ENCODE data around the gene TESK2.
"Not testable (repeated sequence)": the region's sequence is repeated elsewhere in the genome, so short reads cannot be mapped to it uniquely, and the experiment has no call there.

TESK2 gene, protein sequence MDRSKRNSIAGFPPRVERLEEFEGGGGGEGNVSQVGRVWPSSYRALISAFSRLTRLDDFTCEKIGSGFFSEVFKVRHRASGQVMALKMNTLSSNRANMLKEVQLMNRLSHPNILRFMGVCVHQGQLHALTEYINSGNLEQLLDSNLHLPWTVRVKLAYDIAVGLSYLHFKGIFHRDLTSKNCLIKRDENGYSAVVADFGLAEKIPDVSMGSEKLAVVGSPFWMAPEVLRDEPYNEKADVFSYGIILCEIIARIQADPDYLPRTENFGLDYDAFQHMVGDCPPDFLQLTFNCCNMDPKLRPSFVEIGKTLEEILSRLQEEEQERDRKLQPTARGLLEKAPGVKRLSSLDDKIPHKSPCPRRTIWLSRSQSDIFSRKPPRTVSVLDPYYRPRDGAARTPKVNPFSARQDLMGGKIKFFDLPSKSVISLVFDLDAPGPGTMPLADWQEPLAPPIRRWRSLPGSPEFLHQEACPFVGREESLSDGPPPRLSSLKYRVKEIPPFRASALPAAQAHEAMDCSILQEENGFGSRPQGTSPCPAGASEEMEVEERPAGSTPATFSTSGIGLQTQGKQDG

DNA sequence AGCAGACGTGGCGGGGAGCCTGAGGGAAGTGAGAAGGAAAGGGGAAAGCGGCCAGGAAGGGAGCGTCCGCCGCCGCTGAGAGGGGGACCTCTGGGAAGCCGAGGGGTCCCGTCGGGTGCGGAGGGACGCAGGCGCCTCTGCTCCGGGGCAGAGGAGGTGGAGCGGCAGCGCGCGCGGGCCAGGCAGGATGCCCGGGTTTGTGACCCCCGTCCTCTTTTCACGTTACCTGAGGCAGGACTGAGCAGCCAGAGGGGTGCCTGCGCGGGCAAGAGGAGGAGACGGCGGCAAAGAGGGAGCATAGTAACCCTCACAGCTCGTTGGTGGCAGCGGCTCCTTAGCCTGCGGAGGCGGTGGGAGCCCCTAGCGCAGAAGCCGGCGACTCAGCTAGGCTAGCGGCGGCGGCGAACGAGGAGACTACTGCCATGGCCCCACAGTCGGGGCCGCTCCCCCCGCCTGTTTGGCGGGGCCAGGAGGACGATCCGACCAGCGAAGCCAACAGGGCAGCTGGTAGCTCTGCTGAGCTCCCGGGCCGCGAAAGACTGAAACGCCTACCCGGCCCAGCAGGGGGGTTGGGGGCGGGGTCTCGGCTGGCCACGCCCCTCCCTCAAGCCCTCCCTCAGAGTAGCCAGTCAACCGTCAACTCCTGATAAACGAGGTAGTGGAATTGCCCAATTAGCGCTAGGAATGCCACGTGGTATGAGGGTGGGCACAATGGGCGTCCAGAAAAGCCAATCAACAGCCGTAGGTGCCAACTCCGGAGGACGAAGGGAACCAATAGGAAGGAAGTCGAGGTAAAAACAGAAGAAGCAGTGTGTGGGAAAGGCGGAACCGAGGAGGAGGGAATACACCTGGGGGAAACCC is at the start of gene TESK2:
Gene TESK2 (minus strand): TSS at position 538 of the 861 bp plus-strand sequence. CDS start 33,378 bp downstream, outside the sequence.
- DNase-seq (ENCODE audit: low spot score): peak; percentile 96

DNA sequence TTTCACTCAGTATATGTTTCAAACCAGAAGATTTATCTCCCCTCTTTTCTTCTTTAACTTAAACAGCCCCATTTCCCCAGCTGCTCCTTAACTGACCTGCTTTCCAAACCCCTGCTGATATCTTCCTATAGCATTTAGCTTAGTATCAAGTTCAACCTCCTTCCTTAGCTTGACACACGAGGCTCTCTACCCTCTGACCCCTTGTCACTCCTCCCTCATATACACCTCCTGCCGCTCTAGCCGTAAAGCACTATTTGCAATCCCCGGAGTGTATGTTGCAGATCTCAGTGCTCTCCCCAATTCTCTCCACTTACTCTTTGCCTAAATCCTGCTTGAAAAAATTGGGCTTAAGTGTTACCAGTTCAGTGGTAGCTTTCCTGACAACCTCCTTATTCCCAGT is 45.9 kb upstream of the TESK2 start:
- no peak for DNase-seq (ENCODE audit: low spot score)

DNA sequence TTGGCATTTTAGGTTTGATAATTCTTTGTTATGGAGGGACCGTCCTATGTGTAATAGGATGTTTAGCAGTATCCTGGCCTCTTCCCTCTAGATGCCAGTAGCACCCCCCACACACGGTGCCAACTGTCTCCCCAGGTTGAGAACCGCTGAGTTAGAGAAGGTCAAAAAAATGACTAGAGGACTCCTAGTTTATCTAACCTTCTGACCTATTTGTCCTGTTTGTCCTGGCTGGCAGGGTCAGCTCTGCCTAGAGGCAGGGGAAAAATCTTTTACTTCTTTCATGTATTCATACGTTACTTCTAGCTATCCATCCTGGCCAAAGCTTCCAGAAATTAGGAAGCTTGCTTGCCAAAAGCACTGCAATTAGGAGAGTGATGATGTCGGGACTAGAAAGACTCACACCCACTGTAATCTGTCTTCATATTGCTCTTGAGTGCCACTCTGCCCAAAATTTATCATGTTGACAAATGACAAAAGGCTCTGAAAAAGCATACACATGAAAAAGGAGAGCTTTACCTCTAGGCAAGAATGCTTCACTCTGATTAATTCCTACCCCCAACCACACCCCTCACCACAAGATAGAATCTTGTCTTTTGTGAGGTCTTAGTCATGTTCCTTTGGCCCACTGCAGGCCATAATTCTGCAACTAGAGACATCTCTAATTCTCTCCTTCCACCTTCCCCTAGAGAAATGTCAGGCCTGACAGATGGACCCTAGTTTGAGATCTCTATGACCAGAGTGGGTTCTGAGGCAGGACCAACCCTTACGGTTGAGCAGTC is 45.2 kb upstream of the TESK2 start:
- DNase-seq (ENCODE audit: low spot score): no peak

DNA sequence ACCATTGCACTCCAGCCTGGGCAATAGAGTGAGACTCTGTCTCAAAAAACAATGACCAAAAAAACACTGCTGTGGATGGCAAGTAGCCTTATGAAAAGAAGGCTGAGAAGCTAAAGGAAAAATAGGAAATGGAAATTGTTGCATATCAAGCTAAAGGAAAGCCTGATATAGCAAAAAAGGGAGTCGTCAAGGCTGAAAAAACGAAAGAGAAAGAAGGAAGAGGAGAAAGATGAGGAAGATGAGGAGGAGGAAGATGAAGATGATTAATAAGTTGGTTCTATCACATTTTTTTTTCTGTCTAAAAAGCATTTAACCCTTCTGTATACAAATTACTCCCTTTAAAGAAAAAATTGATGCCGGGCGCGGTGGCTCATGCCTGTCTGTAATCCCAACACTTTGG is 40.9 kb upstream of the TESK2 start:
- no peak for DNase-seq (ENCODE audit: low spot score)

DNA sequence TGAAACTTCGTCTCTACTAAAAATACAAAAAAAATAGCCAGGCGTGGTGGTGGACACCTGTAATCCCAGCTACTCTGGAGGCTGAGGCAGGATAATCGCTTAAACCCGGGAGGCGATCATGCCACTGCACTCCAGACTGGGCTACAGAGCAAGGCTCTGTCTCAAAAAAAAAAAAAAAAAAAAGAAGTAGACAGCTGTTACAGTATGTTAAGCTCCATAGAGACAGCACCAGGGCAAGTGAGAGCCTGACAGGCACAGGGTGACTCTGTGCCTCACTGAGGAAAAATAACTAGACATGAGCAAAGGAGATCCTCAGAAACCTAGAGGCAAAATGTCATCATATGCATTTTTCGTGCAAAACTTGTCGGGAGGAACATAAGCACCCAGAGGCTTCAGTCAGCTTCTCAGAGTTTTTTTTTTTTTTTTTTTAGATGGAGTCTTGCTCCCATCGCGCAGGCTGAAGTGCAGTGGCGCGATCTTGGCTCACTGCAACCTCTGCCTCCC is 39.7 kb upstream of the TESK2 start:
- DNase-seq (ENCODE audit: low spot score): no peak

DNA sequence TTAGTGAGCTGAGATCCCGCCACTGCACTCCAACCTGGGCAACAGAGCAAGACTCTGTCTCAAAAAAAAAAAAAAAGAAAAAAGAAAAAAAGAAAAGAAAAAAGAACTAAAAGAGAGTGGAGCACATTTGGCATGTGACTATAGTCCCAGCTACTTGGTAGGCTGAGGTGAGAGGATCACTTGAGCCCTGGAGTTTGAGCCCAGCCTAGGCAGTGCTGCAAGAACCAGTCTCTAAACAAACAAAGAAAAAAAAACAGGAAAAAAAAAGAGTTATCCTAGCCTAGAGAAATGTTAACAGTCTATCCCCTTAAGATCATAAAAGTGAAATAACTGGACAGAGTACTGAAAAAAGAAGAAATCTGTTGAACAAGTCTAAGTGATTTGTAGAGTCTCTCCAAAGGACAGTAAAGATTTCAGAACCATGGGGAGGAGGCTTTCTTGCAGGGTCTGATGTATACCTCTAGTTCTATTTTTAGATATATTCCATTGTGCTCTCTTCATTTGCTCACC is 35.2 kb upstream of the TESK2 start:
- no peak for DNase-seq (ENCODE audit: low spot score)

DNA sequence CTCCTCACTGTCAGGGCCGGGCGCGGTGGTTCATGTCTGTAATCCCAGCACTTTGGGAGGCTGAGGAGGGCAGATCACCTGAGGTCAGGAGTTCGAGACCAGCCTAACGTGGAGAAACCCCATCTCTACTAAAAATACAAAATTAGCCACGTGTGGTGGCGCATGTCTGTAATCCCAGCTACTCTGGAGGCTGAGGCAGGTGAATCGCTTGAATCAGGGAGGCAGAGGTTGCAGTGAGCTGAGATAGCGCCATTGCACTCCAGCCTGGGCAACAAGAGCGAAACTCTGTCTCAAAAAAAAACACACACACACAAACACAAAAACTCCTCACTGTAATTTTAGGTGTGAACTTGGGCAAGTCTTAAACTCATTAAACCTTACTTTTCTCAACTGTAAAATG is 33.0 kb upstream of the TESK2 start:
- not testable (repeated sequence) for DNase-seq (ENCODE audit: low spot score)

DNA sequence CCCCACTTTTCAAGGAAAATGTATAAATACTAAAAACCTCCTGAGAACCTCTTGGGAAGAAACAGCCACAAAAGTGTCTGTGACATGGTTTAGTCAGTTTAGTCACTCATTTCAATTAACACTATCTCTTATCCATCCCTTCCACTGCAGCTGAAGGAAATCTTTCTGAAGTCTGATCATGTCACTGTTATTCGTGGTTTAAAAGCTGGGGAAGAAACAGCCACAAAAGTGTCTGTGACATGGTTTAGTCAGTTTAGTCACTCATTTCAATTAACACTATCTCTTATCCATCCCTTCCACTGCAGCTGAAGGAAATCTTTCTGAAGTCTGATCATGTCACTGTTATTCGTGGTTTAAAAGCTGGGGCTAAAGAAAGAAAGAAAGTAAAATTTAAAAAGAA is 32.6 kb upstream of the TESK2 start:
- not testable (repeated sequence) for DNase-seq (ENCODE audit: low spot score)

DNA sequence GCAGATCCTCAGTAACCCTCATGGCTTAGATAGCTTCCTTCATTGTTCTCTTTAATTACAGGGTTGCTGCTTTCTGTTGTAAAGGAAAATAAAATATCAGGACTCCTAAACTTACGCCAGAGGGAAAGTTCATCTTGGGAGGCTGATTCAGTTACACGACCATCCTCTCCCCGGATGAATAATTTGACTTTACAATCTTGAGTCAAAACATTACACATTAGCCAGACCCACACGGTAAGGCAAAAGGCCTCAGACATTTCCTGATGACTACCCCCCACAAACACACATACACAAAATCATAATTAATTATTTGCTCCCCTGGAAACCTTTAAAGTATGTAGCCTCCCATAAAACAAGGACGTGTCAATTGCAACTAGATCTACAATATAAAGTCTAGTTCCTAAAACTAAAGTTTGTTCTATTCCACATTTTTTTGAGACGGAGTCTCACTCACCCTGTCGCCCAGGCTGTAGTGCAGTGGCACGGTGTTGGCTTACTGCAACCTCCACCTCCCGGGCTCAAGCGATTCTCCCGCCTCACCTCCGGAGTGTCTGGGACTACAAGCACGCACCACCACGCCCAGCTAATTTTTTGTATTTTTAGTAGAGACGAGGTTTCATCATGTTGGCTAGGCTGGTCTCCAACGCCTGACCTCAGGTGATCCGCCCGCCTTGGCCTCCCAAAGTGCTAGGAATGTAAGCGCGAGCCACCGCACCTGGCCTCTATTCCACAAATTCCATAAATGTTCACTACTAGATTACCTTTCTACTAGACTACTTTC is 31.6 kb upstream of the TESK2 start:
- no peak for DNase-seq (ENCODE audit: low spot score)

DNA sequence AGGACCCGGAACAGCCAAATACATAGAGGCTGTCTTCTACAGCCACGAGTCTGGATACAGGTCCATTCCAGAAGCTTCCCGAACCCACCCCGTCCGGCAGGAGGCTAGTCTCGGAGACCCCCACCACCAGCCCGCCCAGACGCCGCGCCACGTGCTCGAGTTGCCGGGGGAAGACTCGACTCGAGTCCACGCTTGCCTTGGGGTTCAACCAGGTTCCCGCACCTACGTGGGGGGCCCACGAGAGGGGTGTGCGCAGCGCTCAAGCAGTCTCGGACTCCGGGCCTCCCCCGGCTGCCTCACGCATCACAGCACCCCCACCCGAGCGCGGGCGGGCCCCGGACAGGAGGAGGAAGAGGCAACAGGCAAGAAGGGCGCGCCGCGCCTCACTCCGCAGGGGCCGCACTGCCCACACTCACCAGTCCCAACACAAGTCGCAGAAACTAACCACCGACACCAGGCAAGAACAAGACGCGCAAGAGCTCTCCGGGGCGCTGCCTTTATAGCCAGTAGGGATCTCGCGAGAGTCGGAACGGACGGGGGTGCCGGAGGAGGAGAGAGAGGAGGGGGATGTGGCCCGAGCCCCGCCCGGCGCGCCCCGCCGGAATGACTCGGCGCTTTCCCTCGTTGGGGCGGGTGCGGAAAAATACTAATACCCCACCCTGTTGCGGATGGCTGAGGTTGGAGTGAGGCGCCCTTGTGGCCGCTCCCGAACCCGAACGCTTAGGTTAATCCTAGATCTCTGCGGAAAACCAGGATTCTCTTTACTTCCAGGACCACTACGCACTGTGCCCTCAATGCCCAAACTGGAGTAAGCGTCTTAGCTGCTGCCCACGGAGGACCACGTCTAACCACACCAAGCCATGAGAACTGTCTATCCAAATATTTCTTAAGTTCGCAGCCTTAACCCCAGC is 30.7 kb upstream of the TESK2 start, which contains the start of gene PRDX1:
Gene PRDX1 (minus strand): TSS at position 472 of the 911 bp plus-strand sequence. CDS start 2,841 bp downstream, outside the sequence.
- peak; percentile 95 for DNase-seq (ENCODE audit: low spot score)

DNA sequence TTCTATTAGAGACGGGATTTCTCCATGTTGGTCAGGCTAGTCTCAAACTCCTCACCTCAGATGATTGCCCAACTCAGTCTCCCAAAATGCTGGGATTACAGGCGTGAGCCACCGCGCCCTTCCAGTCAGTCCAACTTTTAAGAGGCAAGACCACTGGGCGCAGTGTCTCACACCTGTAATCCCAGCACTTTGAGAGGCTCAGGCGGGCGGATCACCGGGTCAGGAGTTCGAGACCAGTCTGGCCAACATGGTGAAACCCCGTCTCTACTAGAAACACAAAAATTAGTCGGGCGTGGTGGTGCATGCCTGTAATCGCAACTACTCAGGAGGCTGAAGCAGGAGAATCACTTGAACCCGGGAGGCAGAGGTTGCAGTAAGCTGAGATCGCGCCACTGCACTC is 28.8 kb upstream of the TESK2 start:
- DNase-seq (ENCODE audit: low spot score): not testable (repeated sequence)

DNA sequence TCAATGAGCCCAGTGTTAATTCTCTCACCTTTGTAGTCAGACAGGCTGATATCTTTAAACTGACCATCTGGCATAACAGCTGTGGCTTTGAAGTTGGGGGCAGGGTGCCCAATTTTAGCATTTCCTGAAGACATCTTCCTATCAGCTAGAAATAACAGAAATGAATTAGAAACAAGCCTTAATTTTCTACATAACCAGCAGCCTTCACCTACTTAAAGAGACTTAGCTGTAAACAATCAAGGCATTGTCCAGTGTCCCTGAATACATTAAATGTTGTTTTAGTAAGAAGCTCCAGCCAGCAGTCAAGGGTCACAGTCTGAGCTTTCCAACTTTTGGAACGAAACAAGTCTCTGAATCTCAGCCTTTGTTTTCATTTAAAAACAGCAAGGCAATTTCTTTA is 27.9 kb upstream of the TESK2 start:
- no peak for DNase-seq (ENCODE audit: low spot score)

DNA sequence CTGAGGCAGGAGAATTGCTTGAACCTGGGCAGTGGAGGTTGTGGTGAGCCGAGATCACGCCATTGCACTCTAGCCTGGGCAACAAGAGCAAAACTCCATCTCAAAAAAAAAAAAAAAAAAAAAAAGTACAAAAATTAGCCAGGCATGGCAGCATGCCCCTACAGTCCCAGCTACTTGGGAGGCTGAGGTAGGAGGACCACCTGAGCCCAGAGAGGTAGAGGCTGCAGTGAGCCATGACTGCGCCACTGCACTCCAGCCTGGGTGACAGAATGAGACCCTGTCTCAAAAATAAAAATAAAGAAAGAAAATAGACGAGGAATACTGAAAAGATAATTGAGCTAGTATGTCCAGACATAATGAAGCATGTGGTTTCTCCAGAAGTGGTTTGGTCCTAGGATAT is 27.4 kb upstream of the TESK2 start:
- not testable (repeated sequence) for DNase-seq (ENCODE audit: low spot score)

DNA sequence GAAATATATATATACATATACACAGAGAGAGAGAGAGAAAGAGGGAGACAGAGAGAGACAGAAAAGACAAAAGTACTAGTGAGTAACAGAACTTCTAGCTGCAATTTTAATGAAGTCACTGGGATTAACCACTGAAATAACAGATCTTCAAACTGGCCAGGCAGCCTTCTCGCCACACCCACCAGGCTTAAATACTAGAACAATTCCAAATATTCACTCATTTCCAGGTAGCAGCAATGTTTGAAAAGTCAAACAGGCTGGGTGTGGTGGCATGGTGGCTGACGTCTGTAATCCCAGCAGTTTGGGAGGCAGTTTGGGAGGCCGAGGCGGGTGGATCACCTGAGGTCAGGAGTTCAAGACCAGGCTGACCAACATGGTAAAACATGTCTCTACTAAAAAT is 25.5 kb upstream of the TESK2 start:
- no peak for DNase-seq (ENCODE audit: low spot score)

DNA sequence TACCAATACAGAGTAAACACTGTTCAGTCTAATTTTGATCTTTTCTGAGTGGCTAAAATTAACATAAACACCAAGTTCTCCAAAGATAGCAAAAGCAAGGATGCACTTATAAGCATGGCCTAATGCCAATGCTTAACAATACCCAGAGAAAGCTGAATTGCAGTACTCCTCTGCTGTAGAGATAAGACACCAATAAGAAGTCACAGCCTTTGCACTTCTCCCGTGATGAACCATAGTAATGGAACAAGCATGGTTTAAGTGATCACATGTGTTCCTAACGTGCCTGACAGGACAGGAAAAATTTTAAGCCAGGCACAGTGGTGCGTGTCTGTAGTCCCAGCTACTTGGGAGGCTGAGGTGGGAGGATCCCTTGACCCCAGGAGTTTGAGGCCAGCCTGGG is 25.1 kb upstream of the TESK2 start:
- no peak for DNase-seq (ENCODE audit: low spot score)

DNA sequence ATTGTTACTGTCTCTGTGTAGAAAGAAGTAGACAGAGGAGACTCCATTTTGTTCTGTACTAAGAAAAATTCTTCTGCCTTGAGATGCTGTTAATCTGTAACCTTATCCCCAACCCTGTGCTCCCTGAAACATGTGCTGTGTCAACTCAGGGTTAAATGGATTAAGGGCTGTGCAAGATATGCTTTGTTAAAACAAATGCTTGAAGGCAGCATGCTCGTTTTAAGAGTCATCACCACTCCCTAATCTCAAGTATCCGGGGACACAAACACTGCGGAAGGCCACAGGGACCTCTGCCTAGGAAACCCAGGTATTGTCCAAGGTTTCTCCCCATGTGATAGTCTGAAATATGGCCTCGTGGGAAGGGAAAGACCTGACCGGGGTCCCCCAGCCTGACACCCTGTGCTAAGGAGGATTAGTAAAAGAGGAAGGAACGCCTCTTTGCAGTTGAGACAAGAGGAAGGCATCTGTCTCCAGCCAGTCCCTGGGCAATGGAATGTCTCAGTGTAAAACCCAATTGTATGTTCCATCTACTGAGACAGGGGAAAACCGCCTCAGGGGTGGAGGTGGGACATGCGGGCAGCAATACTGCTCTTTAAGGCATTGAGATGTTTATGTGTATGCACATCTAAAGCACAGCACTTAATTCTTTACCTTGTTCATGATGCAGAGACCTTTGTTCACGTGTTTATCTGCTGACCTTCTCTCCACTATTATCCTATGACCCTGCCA is 22.7 kb upstream of the TESK2 start:
- not testable (repeated sequence) for DNase-seq (ENCODE audit: low spot score)

DNA sequence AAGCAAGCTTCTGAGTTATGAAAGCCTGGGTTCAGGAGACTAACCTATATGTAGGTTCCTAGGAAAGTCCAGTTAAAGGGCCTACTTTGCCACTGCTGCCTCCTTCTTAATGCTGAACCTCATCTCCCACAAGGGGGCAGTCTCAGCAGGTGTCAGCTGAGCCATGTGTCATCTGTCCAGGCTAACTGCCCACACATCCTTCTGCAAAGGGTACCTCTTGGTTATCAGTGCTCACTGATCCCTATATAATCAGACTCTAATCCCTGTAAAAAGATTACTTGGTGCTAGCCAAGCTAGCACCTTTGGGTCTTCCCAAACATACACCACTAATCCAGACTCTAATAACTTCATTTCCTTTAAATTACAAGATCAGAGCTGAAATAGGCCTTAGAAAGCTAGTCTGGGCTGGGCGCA is 21.7 kb upstream of the TESK2 start:
- peak; percentile 64 for DNase-seq (ENCODE audit: low spot score)

DNA sequence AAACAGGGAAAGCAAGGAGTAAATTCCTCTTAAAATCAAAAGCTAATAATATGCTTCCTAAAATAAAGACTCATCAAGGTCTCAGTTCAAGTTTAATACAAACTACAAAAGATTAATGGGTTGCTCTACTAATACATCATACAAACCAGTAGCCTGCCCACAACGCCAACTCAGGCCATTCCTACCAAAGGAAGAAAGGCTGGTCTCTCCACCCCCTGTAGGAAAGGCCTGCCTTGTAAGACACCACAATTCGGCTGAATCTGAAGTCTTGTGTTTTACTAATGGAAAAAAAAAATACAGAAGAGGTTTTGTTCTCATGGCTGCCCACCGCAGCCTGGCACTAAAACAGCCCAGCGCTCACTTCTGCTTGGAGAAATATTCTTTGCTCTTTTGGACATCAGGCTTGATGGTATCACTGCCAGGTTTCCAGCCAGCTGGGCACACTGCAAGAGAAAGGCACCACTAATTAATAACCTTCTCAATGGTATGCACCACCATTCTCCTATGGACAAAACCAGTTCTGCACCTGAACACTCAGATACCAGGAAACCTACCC is 20.1 kb upstream of the TESK2 start:
- no peak for DNase-seq (ENCODE audit: low spot score)
